Measurements from ENCODE around the gene TPST2.

GRCh38 chr22:26545385-26545784, 44.5 kb downstream of the TPST2 start:
- TF ChIP-seq, protein P1, sequence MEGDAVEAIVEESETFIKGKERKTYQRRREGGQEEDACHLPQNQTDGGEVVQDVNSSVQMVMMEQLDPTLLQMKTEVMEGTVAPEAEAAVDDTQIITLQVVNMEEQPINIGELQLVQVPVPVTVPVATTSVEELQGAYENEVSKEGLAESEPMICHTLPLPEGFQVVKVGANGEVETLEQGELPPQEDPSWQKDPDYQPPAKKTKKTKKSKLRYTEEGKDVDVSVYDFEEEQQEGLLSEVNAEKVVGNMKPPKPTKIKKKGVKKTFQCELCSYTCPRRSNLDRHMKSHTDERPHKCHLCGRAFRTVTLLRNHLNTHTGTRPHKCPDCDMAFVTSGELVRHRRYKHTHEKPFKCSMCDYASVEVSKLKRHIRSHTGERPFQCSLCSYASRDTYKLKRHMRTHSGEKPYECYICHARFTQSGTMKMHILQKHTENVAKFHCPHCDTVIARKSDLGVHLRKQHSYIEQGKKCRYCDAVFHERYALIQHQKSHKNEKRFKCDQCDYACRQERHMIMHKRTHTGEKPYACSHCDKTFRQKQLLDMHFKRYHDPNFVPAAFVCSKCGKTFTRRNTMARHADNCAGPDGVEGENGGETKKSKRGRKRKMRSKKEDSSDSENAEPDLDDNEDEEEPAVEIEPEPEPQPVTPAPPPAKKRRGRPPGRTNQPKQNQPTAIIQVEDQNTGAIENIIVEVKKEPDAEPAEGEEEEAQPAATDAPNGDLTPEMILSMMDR (IDR thresholded peaks at IDR 0.05; ENCODE audit: poor library complexity): no peak
- TF ChIP-seq EZH2 (IDR thresholded peaks at IDR 0.05; ENCODE audit: borderline replicate concordance): no peak
- no peak for TF ChIP-seq EZH2phosphoT487 (IDR thresholded peaks at IDR 0.05; ENCODE audit: low read depth, severe bottlenecking, unreplicated experiment)

Measured in hepatocyte (in vitro differentiated cells).